AG09309 (cell line): ENCODE results near the gene MANF.
A peak's percentile ranks its signal among the peaks of the same experiment; 100 is the strongest.

Experiments used
- DNase-seq: peaks from one replicate; pipeline ENCODE4 v3.0.0-alpha.2; 2010; ENCODE audit warnings: low read depth
- H3K4me3 ChIP-seq: 2 replicates; pipeline ENCODE4 v1.5.1; 2011; ENCODE audit warnings: mild to moderate bottlenecking, low read depth, low read length, moderate library complexity; ENCODE audit not compliant: control insufficient read depth
- CTCF ChIP-seq: IDR thresholded peaks from 2 replicates; pipeline ENCODE4 v1.5.1; 2011; ENCODE audit warnings: mild to moderate bottlenecking, low read depth, low read length, inconsistent platforms; ENCODE audit not compliant: insufficient read depth, control insufficient read depth; ENCODE audit errors: missing control alignments

MANF gene

GRCh38 chr3:51388286-51389029 is 3.4 kb downstream of the MANF start:
- peak; percentile 35 for TF ChIP-seq CTCF
- no peak for DNase-seq
- no peak overlapping the region for H3K4me3 ChIP-seq

GRCh38 chr3:51389423-51390183 is 4.5 kb downstream of the MANF start:
- DNase-seq, result no peak
- no peak overlapping the region for H3K4me3 ChIP-seq
- peak; percentile 88 for TF ChIP-seq CTCF

GRCh38 chr3:51390246-51391074 is 5.4 kb downstream of the MANF start:
- peak overlapping the region; percentile 21 for H3K4me3 ChIP-seq
- no peak for DNase-seq
- no peak for TF ChIP-seq CTCF

GRCh38 chr3:51391075-51391565 is 6.0 kb downstream of the MANF start, which contains the start of gene RBM15B:
Gene RBM15B (plus strand): TSS chr3:51391285. CDS start chr3:51391400, 115 bp downstream.
- peak; percentile 77 for DNase-seq
- H3K4me3 ChIP-seq, result peak within 1 kb of the TSS; percentile 69
- peak; percentile 86 for TF ChIP-seq CTCF

- no peak for TF ChIP-seq CTCF
- H3K4me3 ChIP-seq, result peak overlapping the region; percentile 69
- no peak for DNase-seq
These were observed 6.7 kb downstream of the MANF start for GRCh38 chr3:51391566-51392354.
